ENCODE data around the gene DNAAF1. TPM values are rescaled to one million over a fixed set of nuclear protein-coding genes. Genes with fewer than 3 reads are reported as not detected.

DNAAF1 gene
- total RNA-seq, 1 donor from 2014 or later: not detected

DNA sequence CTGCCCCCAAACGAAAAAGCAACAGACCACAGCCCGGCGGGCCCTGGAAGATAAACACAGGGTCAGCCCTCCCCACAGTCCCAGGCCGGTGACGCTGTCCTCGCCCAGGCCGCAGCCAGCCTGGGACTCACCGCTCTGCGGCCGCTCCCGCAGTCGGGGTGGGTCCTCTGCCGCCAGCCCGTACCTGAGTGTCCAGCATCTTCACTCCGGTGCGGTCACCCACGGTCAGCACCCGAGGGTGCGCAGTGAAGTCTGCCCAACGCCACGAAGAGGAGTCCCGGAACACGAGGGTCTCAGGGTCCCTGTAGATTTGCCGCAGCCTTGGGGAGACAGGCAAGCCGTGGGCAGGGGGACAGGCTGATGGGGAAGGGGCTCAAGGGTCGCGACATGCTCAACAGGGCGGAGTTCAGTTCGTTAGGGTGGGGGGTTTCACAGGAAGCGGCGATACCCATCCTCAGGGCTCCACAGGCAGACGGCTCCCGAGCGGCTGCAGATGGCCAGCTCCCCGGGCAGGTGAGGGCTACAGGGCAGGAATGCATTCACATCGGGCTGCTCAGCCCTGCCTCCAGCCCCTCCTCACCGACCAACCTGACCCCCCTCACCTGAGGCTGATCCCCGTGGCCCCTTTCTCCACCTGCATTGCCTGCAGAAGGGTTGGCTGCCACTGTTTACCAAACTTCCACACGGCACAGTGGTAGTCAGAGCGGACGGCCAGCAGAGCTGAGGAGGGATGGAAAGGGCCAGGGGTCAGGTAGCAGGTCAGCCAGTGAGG is 36.2 kb downstream of the DNAAF1 start:
- no peak for DNase-seq (ENCODE audit: low read depth)
- Histone ChIP-seq H3K36me3 (ENCODE audit: control insufficient read depth, insufficient read depth, low read length) (peaks cover 2% of the 10 kb centered on the region), H3K27me3 (ENCODE audit: control insufficient read depth, insufficient read depth, low read length) (no peaks in the 10 kb centered on the region), H3K4me3 (ENCODE audit: low read depth, low read length) (no peak overlapping the region)
- TF ChIP-seq, protein P1, sequence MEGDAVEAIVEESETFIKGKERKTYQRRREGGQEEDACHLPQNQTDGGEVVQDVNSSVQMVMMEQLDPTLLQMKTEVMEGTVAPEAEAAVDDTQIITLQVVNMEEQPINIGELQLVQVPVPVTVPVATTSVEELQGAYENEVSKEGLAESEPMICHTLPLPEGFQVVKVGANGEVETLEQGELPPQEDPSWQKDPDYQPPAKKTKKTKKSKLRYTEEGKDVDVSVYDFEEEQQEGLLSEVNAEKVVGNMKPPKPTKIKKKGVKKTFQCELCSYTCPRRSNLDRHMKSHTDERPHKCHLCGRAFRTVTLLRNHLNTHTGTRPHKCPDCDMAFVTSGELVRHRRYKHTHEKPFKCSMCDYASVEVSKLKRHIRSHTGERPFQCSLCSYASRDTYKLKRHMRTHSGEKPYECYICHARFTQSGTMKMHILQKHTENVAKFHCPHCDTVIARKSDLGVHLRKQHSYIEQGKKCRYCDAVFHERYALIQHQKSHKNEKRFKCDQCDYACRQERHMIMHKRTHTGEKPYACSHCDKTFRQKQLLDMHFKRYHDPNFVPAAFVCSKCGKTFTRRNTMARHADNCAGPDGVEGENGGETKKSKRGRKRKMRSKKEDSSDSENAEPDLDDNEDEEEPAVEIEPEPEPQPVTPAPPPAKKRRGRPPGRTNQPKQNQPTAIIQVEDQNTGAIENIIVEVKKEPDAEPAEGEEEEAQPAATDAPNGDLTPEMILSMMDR (IDR thresholded peaks at IDR 0.05; ENCODE audit: insufficient read depth, low read length, poor library complexity, severe bottlenecking): no peak

DNA sequence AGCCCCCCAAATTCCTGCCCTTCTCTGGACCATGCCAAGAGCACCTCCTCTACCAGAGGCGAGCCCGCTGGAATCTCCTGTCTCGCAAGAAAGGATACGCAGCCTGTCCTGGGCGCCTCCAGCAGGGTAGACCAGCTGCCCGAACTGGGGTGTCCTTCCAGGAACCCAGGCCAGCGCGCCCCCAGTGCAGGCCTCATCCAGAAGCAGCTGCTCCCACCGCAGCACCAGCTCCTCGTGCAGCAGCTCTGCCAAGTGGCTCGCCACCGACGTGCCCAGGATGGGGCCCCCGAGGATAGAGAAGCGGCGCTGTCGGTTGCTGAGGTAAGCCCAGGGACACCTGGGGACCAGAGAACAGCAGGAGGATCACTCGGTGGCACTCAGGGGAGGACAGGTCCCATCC is 37.0 kb downstream of the DNAAF1 start:
- TF ChIP-seq, protein P1 (IDR thresholded peaks at IDR 0.05; ENCODE audit: insufficient read depth, low read length, poor library complexity, severe bottlenecking): no peak
- Histone ChIP-seq H3K27me3 (ENCODE audit: control insufficient read depth, insufficient read depth, low read length) (no peaks in the 10 kb centered on the region), H3K36me3 (ENCODE audit: control insufficient read depth, insufficient read depth, low read length) (peaks cover 2% of the 10 kb centered on the region), H3K4me3 (ENCODE audit: low read depth, low read length) (no peak overlapping the region)
- no peak for DNase-seq (ENCODE audit: low read depth)

DNA sequence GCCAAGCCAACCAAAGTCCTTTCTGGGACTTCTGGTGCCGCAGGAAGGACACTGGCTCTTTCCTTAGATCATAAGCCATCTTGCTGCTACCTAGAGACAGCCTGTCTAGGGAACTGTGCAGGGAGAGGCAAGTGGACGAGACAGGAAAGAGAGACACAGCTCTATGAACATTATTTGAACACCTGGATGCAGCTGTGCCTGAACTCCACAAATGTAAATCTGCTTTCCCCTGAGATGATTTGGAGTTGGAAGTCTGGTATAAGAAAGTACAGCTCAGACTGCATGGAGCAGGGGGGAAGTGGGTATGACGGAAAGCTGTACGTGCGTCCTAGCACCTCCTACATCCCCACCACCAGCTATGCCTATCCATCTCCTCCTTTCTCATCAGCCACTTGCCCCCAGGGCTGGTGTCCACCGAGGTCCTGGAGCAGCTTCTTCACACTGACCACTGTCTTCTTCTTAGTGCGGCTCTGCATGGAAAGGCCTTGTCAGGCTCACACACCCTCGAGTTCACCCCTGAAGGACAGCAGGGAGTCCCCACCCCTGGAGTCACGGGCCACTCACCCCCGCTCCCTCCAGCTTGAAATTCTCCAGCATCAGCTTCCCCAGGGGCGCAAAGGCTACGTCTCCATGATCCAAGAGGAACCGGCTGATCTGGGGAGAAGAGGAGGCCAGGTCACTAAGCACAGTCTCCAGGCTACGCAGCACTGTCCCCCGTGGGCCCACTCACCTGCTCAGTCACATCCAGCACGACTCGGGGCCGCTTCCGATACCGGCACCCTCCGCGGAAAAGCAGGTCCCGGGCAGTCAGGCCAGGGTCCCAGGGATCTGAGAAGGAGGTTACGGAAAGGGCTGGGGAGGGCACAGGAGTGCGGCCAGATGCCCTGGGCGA is 37.8 kb downstream of the DNAAF1 start:
- TF ChIP-seq, protein P1 (IDR thresholded peaks at IDR 0.05; ENCODE audit: insufficient read depth, low read length, poor library complexity, severe bottlenecking): no peak
- no peak overlapping the region for H3K4me3 ChIP-seq (ENCODE audit: low read depth, low read length)
- DNase-seq (ENCODE audit: low read depth): no peak
- peaks cover 2% of the 10 kb centered on the region for H3K36me3 ChIP-seq (ENCODE audit: control insufficient read depth, insufficient read depth, low read length)
- H3K27me3 ChIP-seq (ENCODE audit: control insufficient read depth, insufficient read depth, low read length): no peaks in the 10 kb centered on the region

DNA sequence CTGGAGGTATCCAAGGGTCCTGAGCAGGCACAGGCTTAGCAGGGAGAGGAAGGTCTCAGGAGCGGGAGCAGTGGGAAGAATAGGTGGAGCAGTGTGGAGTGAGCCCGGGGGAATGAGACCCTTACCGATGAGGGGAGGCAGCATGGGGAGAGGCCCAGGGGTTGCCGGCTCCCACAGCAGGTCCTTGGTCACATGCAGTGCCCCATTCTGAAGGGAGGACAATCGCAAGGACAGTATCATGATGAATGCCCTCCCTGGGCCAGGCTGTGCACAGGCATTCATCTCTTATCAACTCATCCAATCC is 38.4 kb downstream of the DNAAF1 start:
- Histone ChIP-seq H3K36me3 (ENCODE audit: control insufficient read depth, insufficient read depth, low read length) (peaks cover 2% of the 10 kb centered on the region), H3K27me3 (ENCODE audit: control insufficient read depth, insufficient read depth, low read length) (no peaks in the 10 kb centered on the region), H3K4me3 (ENCODE audit: low read depth, low read length) (no peak overlapping the region)
- TF ChIP-seq, protein P1 (IDR thresholded peaks at IDR 0.05; ENCODE audit: insufficient read depth, low read length, poor library complexity, severe bottlenecking): no peak
- no peak for DNase-seq (ENCODE audit: low read depth)

DNA sequence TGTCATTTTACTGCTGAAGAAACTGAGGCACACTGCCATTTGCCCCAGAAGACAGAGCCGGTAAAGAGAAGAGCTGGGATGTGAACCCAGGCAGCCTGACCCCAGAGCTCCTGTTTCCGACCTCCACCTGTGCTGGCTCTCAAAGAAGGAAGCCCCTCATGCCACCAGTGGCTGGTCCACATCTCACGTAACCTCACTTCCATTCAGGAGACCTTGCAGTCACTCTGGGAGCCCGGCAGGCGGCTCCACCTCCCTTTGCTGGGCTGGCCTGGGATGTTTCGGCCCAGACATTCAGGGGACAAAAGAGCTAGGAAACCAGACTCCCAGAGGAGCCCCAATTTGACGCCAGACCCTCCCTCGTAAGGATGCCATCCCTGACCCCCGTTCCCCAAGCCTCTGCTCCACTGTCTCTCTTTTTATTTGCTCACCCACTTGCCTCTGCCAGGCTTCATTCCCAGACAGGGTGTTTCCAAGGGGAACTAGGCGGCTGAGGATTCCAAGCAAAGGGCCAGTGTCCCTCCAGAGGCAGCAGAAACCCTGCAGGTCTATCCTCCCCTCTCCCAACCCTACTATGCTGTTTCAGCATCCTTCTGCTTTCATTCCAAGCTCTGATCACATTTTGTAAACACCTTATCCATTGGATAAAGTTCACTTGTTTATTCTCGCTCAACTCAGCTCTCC is 38.9 kb downstream of the DNAAF1 start:
- TF ChIP-seq, protein P1 (IDR thresholded peaks at IDR 0.05; ENCODE audit: insufficient read depth, low read length, poor library complexity, severe bottlenecking): peak; percentile 25
- Histone ChIP-seq H3K4me3 (ENCODE audit: low read depth, low read length) (no peak overlapping the region), H3K27me3 (ENCODE audit: control insufficient read depth, insufficient read depth, low read length) (no peaks in the 10 kb centered on the region), H3K36me3 (ENCODE audit: control insufficient read depth, insufficient read depth, low read length) (peaks cover 2% of the 10 kb centered on the region)
- DNase-seq (ENCODE audit: low read depth): no peak
